ENCODE results near the gene PRKCA. TPM values are rescaled to one million over a fixed set of nuclear protein-coding genes. Genes with fewer than 3 reads are reported as not detected.

Gene PRKCA
- total RNA-seq, 4 donors from 2014 or later: 55.8 to 90.7 (median 66.7) TPM

DNA sequence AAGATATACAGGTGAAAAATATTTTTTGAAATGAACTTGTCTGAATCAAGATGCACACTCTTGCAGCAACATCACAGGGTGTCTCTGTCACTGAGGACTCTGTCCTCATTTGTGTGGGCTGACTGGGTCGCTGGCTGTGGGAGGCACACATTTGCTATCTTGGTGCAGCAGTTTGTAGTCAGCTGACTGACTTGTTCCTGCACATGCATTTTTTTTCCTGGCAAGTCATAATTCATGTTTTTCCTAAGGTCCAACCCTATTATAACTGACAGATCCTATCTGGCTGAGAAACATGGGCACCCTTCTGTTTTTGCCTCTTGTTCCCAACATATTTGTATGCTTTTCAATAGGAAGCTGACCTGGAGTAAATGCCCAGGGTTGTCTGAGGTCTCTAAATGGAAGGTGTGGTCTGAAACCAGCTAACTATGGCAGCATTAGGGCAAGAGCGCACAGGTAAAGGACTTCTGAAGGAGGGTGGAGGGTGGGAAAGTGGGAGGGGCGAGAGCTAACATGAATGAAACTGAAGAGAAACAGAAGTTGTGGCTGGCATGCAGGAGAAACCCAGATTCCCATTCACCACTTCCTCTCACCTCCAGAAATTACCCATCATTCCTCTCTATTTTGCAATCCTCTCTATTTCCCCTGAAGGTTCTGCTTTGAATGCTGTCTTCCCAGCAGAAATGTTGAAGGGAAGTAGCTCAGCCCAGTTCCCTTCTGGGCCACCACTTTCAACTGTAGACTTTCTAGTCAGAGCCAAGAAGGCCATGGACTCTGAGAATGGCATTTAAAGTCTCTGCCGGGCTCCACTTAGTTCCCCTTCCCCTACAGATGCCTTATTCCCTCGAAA, 166.1 kb downstream of the PRKCA start:
- H3K4me1 ChIP-seq: peaks cover 0 to 88% (median 50%) of the 10 kb centered on the region in 4 donors
- no peaks in the 10 kb centered on the region for H3K27me3 ChIP-seq
- H3K9me3 ChIP-seq: no peaks in the 10 kb centered on the region
- TF ChIP-seq POLR2A (IDR thresholded peaks at IDR 0.05) (no peak), EP300 (IDR thresholded peaks at IDR 0.05) (peak in 1 of 2 donors; percentile 78)
- DNase-seq (ENCODE audit: low spot score in 2 of 2): no peak
- no peak overlapping the region for H3K4me3 ChIP-seq
- peak overlapping the region in 3 of 4 donors; percentile 43 to 74 (median 73) for H3K27ac ChIP-seq
- WGBS, 2 donors: 53 to 55% methylated on average over 5 of the region's 5 CpGs
- H3K36me3 ChIP-seq: no peaks in the 10 kb centered on the region

DNA sequence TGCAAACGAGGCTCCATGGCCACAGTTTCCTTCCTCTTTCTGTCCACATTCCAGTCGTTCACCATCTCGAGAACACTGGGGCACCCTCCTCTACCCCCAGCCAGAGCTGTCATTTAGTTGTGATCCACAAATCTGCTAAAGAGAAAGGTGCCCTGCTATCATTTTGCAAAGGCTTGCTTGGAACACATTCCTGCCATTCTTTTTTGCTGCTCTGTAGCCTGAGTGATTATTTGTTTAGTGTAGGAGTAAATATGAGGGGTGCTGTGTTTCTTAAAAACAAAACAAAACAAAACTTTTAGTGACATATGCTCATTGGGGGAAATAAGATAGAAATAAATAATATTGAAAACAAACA, 166.7 kb downstream of the PRKCA start:
- H3K27ac ChIP-seq: peak overlapping the region in 3 of 4 donors; percentile 43 to 74 (median 73)
- no peak overlapping the region for H3K4me3 ChIP-seq
- H3K9me3 ChIP-seq: no peaks in the 10 kb centered on the region
- H3K4me1 ChIP-seq: peaks cover 0 to 90% (median 50%) of the 10 kb centered on the region in 4 donors
- no peak for DNase-seq (ENCODE audit: low spot score in 2 of 2)
- H3K27me3 ChIP-seq: no peaks in the 10 kb centered on the region
- no peak for TF ChIP-seq POLR2A (IDR thresholded peaks at IDR 0.05)
- TF ChIP-seq, protein P1, sequence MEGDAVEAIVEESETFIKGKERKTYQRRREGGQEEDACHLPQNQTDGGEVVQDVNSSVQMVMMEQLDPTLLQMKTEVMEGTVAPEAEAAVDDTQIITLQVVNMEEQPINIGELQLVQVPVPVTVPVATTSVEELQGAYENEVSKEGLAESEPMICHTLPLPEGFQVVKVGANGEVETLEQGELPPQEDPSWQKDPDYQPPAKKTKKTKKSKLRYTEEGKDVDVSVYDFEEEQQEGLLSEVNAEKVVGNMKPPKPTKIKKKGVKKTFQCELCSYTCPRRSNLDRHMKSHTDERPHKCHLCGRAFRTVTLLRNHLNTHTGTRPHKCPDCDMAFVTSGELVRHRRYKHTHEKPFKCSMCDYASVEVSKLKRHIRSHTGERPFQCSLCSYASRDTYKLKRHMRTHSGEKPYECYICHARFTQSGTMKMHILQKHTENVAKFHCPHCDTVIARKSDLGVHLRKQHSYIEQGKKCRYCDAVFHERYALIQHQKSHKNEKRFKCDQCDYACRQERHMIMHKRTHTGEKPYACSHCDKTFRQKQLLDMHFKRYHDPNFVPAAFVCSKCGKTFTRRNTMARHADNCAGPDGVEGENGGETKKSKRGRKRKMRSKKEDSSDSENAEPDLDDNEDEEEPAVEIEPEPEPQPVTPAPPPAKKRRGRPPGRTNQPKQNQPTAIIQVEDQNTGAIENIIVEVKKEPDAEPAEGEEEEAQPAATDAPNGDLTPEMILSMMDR (IDR thresholded peaks at IDR 0.05): no peak
- TF ChIP-seq EP300 (IDR thresholded peaks at IDR 0.05): no peak
- 36 to 48% methylated on average over 3 of the region's 3 CpGs for WGBS, 2 donors
- no peaks in the 10 kb centered on the region for H3K36me3 ChIP-seq

DNA sequence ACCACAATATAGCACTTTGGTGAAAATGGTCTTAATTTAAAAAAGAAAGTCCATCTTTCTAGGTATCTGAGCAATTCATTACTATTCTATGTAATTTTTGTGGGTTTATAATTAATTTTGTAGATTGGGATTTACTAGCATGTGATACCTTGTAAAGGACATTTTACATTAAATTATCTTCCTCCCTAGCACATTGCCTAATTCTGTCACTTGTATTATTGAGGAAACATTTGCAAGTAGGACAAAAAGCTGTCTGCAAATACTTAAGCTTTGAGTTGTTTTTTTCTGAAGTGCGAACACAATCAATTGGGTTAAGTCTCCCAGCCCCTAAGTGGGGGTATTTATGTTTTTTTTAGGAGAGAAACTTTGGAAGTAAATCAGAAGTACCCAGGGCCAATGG, 167.0 kb downstream of the PRKCA start:
- H3K4me3 ChIP-seq: no peak overlapping the region
- 39 to 54% methylated on average over 1 of the region's 1 CpG for WGBS, 2 donors
- peak overlapping the region in 3 of 4 donors; percentile 8 to 74 (median 73) for H3K27ac ChIP-seq
- H3K9me3 ChIP-seq: no peaks in the 10 kb centered on the region
- TF ChIP-seq, protein P1 (IDR thresholded peaks at IDR 0.05): no peak
- TF ChIP-seq POLR2A (IDR thresholded peaks at IDR 0.05): no peak
- no peak for TF ChIP-seq EP300 (IDR thresholded peaks at IDR 0.05)
- no peaks in the 10 kb centered on the region for H3K27me3 ChIP-seq
- no peaks in the 10 kb centered on the region for H3K36me3 ChIP-seq
- no peak for DNase-seq (ENCODE audit: low spot score in 2 of 2)
- H3K4me1 ChIP-seq: peaks cover 0 to 93% (median 50%) of the 10 kb centered on the region in 4 donors

DNA sequence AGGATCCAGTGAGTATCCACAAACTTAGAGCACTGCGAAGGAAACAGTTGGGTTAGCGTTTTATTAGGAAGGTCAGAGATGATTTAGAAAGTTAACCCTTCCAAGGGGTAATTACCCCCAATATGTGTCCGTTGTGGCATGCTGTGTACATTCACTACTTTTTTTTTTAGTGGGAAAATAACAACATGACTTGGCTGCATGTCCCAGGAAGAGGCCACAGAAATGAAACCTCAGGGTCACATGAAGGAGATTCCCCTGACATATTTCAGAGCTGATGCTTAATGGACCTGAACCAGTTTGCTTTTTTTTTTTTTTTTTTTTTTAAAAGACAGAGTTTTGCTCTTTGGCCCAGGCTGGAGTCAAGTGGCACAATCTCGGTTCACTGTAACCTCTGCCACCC, 167.5 kb downstream of the PRKCA start:
- Histone ChIP-seq H3K27me3 (no peaks in the 10 kb centered on the region), H3K36me3 (no peaks in the 10 kb centered on the region), H3K4me1 (peaks cover 0 to 94% (median 50%) of the 10 kb centered on the region in 4 donors), H3K9me3 (no peaks in the 10 kb centered on the region), H3K4me3 (no peak overlapping the region), H3K27ac (peak overlapping the region in 3 of 4 donors; percentile 8 to 74 (median 73))
- 27 to 32% methylated on average over 4 of the region's 4 CpGs for WGBS, 2 donors
- no peak for TF ChIP-seq EP300 (IDR thresholded peaks at IDR 0.05)
- TF ChIP-seq POLR2A (IDR thresholded peaks at IDR 0.05): no peak
- TF ChIP-seq, protein P1 (IDR thresholded peaks at IDR 0.05): no peak
- DNase-seq (ENCODE audit: low spot score in 2 of 2): no peak

DNA sequence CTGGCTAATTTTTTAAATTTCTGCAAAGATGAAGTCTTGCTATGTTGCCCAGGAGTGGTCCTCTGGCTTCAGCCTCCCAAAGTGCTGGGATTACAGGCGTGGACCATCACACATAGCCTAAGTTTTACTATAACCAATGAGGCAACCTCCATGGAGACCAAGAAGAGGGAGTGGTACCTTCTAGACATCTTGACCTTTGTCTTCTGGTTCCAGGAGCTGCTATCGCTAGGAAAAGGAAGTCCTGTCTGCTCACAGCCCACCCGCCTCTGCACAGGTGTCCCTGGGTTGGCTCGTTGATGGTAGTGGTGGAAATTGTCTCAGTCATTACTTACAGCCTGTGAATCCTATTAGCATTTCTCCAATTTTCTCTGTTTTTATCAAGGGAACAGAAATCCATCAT, 169.7 kb downstream of the PRKCA start:
- TF ChIP-seq POLR2A (IDR thresholded peaks at IDR 0.05) (no peak), EP300 (IDR thresholded peaks at IDR 0.05) (no peak)
- TF ChIP-seq, protein P1 (IDR thresholded peaks at IDR 0.05): no peak
- no peak overlapping the region for H3K4me3 ChIP-seq
- H3K36me3 ChIP-seq: no peaks in the 10 kb centered on the region
- peaks cover 0 to 76% (median 36%) of the 10 kb centered on the region in 4 donors for H3K4me1 ChIP-seq
- no peak for DNase-seq (ENCODE audit: low spot score in 2 of 2)
- H3K27ac ChIP-seq: peak overlapping the region in 1 of 4 donors; percentile 7
- no peaks in the 10 kb centered on the region for H3K9me3 ChIP-seq
- WGBS, 2 donors: 89 to 100% methylated on average over 4 of the region's 4 CpGs
- H3K27me3 ChIP-seq: no peaks in the 10 kb centered on the region
